H1 (cell line): ENCODE measurements around the gene SLC1A7. TPM values are rescaled to one million over a fixed set of nuclear protein-coding genes. Genes with fewer than 3 reads are reported as not detected.

Experiments
- CTCF ChIA-PET: fragments of 300-600 bp; sonication (Branson Sonifier 250); formaldehyde crosslinking; loops from one replicate; lab custom pipeline; 2021; ENCODE audit not compliant: partially characterized antibody; lab: Charles Lee
- POLR2A ChIA-PET: fragments of 300-600 bp; sonication (Branson Sonifier 250); formaldehyde crosslinking; loops from one replicate; lab custom pipeline; 2021; ENCODE audit warnings: inconsistent platforms; ENCODE audit not compliant: partially characterized antibody; lab: Charles Lee
- DNase-seq, 2 experiments: peaks; one replicate each; pipeline versions ENCODE4 v3.0.0 to v3.0.0-alpha.2; 2010 to 2022; ENCODE audit warnings: low spot score in 2 of 2, low read depth in 1 of 2, mixed read lengths in 1 of 2
- FAIRE-seq: peaks from 2 replicates; lab custom pipeline; 2011; peaks lifted over from hg19 to GRCh38; lab: Jason Lieb, UNC
- H2AFZ ChIP-seq: 2 replicates; pipeline ENCODE4 v1.8.1; 2012; ENCODE audit warnings: low read length, inconsistent platforms
- H2AK5ac ChIP-seq: 2 replicates; pipeline ENCODE4 v1.6.1; 2013; ENCODE audit warnings: low read depth, low read length
- H2BK120ac ChIP-seq: replicated peaks from 2 replicates; pipeline ENCODE3; 2013; ENCODE audit warnings: low read depth, low read length, inconsistent platforms
- H2BK12ac ChIP-seq: 2 replicates; pipeline ENCODE4 v1.6.1; 2013; ENCODE audit warnings: low read depth, low read length
- H2BK15ac ChIP-seq: 2 replicates; pipeline ENCODE4 v1.6.1; 2013; ENCODE audit warnings: low read length
- H2BK20ac ChIP-seq: 2 replicates; pipeline ENCODE4 v1.6.1; 2013; ENCODE audit warnings: low read length
- H2BK5ac ChIP-seq: 2 replicates; pipeline ENCODE4 v1.6.1; 2013; ENCODE audit warnings: low read depth, low read length
- H3K14ac ChIP-seq: 2 replicates; pipeline ENCODE4 v1.6.1; 2013; ENCODE audit warnings: inconsistent platforms; ENCODE audit not compliant: insufficient read length
- H3K18ac ChIP-seq: 2 replicates; pipeline ENCODE4 v1.6.1; 2013; ENCODE audit warnings: low read length; ENCODE audit errors: extremely low read depth
- H3K23ac ChIP-seq: 2 replicates; pipeline ENCODE4 v1.6.1; 2013; ENCODE audit warnings: inconsistent platforms; ENCODE audit not compliant: insufficient read length
- H3K23me2 ChIP-seq: 2 replicates; pipeline ENCODE4 v1.6.1; 2013; ENCODE audit warnings: low read depth, low read length
- H3K27ac ChIP-seq: 2 replicates; pipeline ENCODE4 v1.6.1; 2011; ENCODE audit warnings: low read depth, low read length, inconsistent platforms
- H3K27me3 ChIP-seq, 4 experiments: replicated peaks in 1 of 4; 1 replicate in 1 of 4; 2 replicates in 3 of 4; pipeline versions ENCODE4 v1.6.1 to v1.8.1; 2011 to 2013; ENCODE audit warnings: low read length in 3 of 4, mild to moderate bottlenecking in 3 of 4, inconsistent platforms in 2 of 4, mixed read lengths in 2 of 4, moderate library complexity in 1 of 4; ENCODE audit not compliant: control insufficient read depth in 3 of 4, insufficient read depth in 3 of 4; ENCODE audit errors: extremely low read depth in 1 of 4
- H3K36me3 ChIP-seq, 4 experiments: 2 replicates each; pipeline versions ENCODE4 v1.6.1 to v1.8.1; 2011 to 2013; ENCODE audit warnings: mild to moderate bottlenecking in 4 of 4, low read length in 3 of 4, moderate library complexity in 2 of 4, control low read depth in 1 of 4, inconsistent platforms in 1 of 4; ENCODE audit not compliant: insufficient read depth in 4 of 4, control insufficient read depth in 2 of 4
- H3K4ac ChIP-seq: replicated peaks from 2 replicates; pipeline ENCODE3; 2013; ENCODE audit warnings: low read length, low read depth, mixed read lengths, inconsistent platforms; ENCODE audit not compliant: insufficient read length
- H3K4me1 ChIP-seq, 4 experiments: replicated peaks in 1 of 4; 1 replicate in 1 of 4; 2 replicates in 3 of 4; pipeline versions ENCODE4 v1.6.1 to v1.8.1; 2011 to 2013; ENCODE audit warnings: low read length in 3 of 4, inconsistent platforms in 2 of 4, mixed read lengths in 1 of 4; ENCODE audit not compliant: insufficient read depth in 4 of 4, control insufficient read depth in 3 of 4
- H3K4me2 ChIP-seq, 2 experiments: 2 replicates each; pipeline versions ENCODE4 v1.6.1 to v1.8.1; 2011 to 2013; ENCODE audit warnings: low read depth in 2 of 2, low read length in 2 of 2, control low read depth in 1 of 2, inconsistent platforms in 1 of 2, mild to moderate bottlenecking in 1 of 2; ENCODE audit not compliant: insufficient read depth in 1 of 2
- H3K4me3 ChIP-seq, 4 experiments: fragments of 200-600, 300-600 bp in 1 of 4; sonication (generic), shearing (Covaris generic), sonication (Bioruptor Twin) in 1 of 4; 2 replicates each; pipeline versions ENCODE4 v1.5.1 to v1.8.1; 2011 to 2016; ENCODE audit warnings: low read length in 4 of 4, low read depth in 3 of 4, control low read depth in 2 of 4, inconsistent platforms in 2 of 4, mild to moderate bottlenecking in 2 of 4, mixed read lengths in 1 of 4, moderate library complexity in 1 of 4; ENCODE audit not compliant: insufficient read depth in 2 of 4; ENCODE audit errors: extremely low read depth in 1 of 4
- H3K56ac ChIP-seq: replicated peaks from 2 replicates; pipeline ENCODE3; 2013; ENCODE audit warnings: low read depth, mild to moderate bottlenecking, mixed read lengths, low read length, inconsistent platforms; ENCODE audit not compliant: insufficient read length
- H3K79me1 ChIP-seq: 2 replicates; pipeline ENCODE4 v1.6.1; 2013; ENCODE audit warnings: low read depth, low read length, control low read depth
- H3K79me2 ChIP-seq, 2 experiments: 2 replicates each; pipeline versions ENCODE4 v1.6.1 to v1.8.1; 2012 to 2013; ENCODE audit warnings: low read length in 2 of 2, mild to moderate bottlenecking in 2 of 2, inconsistent platforms in 1 of 2; ENCODE audit not compliant: insufficient read depth in 2 of 2, control insufficient read depth in 1 of 2
- H3K9ac ChIP-seq, 4 experiments: replicated peaks in 1 of 4; 1 replicate in 1 of 4; 2 replicates in 3 of 4; pipeline versions ENCODE4 v1.6.1 to v1.8.1; 2011 to 2013; ENCODE audit warnings: low read depth in 3 of 4, low read length in 3 of 4, control low read depth in 2 of 4, mild to moderate bottlenecking in 2 of 4, moderate library complexity in 2 of 4, inconsistent platforms in 1 of 4; ENCODE audit errors: extremely low read depth in 1 of 4
- H3K9me3 ChIP-seq, 2 experiments: 2 replicates each; pipeline versions ENCODE4 v1.6.1 to v1.8.1; 2012 to 2013; ENCODE audit warnings: mild to moderate bottlenecking in 2 of 2, moderate library complexity in 2 of 2, control low read depth in 1 of 2, inconsistent platforms in 1 of 2, low read depth in 1 of 2, low read length in 1 of 2, mixed read lengths in 1 of 2; ENCODE audit not compliant: insufficient read depth in 2 of 2
- H4K20me1 ChIP-seq, 2 experiments: replicated peaks in 1 of 2; 2 replicates each; pipeline versions ENCODE3 to v1.8.1; 2011 to 2013; ENCODE audit warnings: inconsistent platforms in 2 of 2, low read length in 2 of 2, mild to moderate bottlenecking in 1 of 2; ENCODE audit not compliant: insufficient read depth in 2 of 2, control insufficient read depth in 1 of 2
- H4K5ac ChIP-seq: 2 replicates; pipeline ENCODE4 v1.6.1; 2013; ENCODE audit warnings: low read length, low read depth, mixed read lengths, inconsistent platforms; ENCODE audit not compliant: insufficient read length
- H4K8ac ChIP-seq: 2 replicates; pipeline ENCODE4 v1.8.0; 2013; ENCODE audit warnings: mild to moderate bottlenecking, moderate library complexity, low read length, inconsistent platforms; ENCODE audit not compliant: insufficient read depth; ENCODE audit errors: extremely low read depth
- H4K91ac ChIP-seq: replicated peaks from 2 replicates; pipeline ENCODE3; 2013; ENCODE audit warnings: low read length, mixed read lengths, inconsistent platforms; ENCODE audit not compliant: insufficient read length
- BCL11A ChIP-seq, 2 experiments: IDR thresholded peaks; one replicate each; pipeline ENCODE4 v1.6.1; 2011; ENCODE audit warnings: low read depth in 2 of 2, low read length in 2 of 2, mild to moderate bottlenecking in 2 of 2
- CBX5 ChIP-seq: fragments of 300-800, 300-1000 bp; sonication (generic); IDR thresholded peaks from 2 replicates; pipeline ENCODE4 v1.7.1; 2016; ENCODE audit warnings: antibody characterized with exemption, low read length, low read depth
- CEBPB ChIP-seq: IDR thresholded peaks from 2 replicates; pipeline ENCODE4 v1.6.1; 2012; ENCODE audit warnings: low read depth, low read length
- CTBP2 ChIP-seq: IDR thresholded peaks from 2 replicates; pipeline ENCODE4 v1.7.0; 2011; ENCODE audit warnings: borderline replicate concordance, mild to moderate bottlenecking, moderate library complexity, mixed read lengths, low read length; ENCODE audit not compliant: insufficient read depth, insufficient read length
- JUN ChIP-seq: IDR thresholded peaks from 2 replicates; pipeline ENCODE4 v1.6.1; 2011; ENCODE audit warnings: low read depth, mild to moderate bottlenecking, improper control_type of control experiment, low read length
- NRF1 ChIP-seq: IDR thresholded peaks from 2 replicates; pipeline ENCODE4 v1.6.1; 2011; ENCODE audit warnings: mild to moderate bottlenecking, low read depth, low read length, improper control_type of control experiment
- POLR2A ChIP-seq, 2 experiments: IDR thresholded peaks; 1 replicate in 1 of 2; 2 replicates in 1 of 2; pipeline ENCODE4 v1.6.1; 2011; ENCODE audit warnings: low read depth in 2 of 2, low read length in 2 of 2, mild to moderate bottlenecking in 2 of 2; ENCODE audit errors: control extremely low read depth in 1 of 2
- POU5F1 ChIP-seq: IDR thresholded peaks from 2 replicates; pipeline ENCODE4 v1.6.1; 2011; ENCODE audit warnings: low read depth, mild to moderate bottlenecking, low read length, moderate library complexity
- SIRT6 ChIP-seq: IDR thresholded peaks from one replicate; pipeline ENCODE4 v1.7.1; 2012; ENCODE audit warnings: low read length, inconsistent platforms
- SP1 ChIP-seq: IDR thresholded peaks from 2 replicates; pipeline ENCODE4 v1.6.1; 2011; ENCODE audit warnings: low read depth, low read length
- TCF12 ChIP-seq: IDR thresholded peaks from 2 replicates; pipeline ENCODE4 v1.6.1; 2011; ENCODE audit warnings: low read depth, mild to moderate bottlenecking, low read length
- WGBS, 2 experiments: shearing (Covaris generic) in 1 of 2; methylation state at CpG; one replicate each; pipeline versions ENCODE4 v1.1.6 to v1.1.7; 2013 to 2015; ENCODE audit warnings: low lambda C conversion rate in 2 of 2, mixed read lengths in 2 of 2, inconsistent platforms in 1 of 2, low coverage in 1 of 2, missing lambda C conversion rate in 1 of 2; ENCODE audit not compliant: insufficient replicate concordance in 2 of 2, insufficient coverage in 1 of 2, insufficient read length in 1 of 2; ENCODE audit errors: extremely low coverage in 1 of 2, missing lambda C conversion rate in 1 of 2; 5-methylcytosine and 5-hydroxymethylcytosine counted together
- polyA plus RNA-seq, 7 experiments: library from polyadenylated mRNA; depleted of rRNA in 3 of 7; stranded (reverse) in 5 of 7; unstranded in 2 of 7; fragments of >200 nt in 5 of 7; fragments of 200-250 nt in 2 of 7; gene quantifications; 1 replicate in 5 of 7; 2 replicates in 1 of 7; 4 replicates in 1 of 7; pipeline versions ENCODE4 v1.2.1 to v1.2.3, GENCODE V29; 2011 to 2013; ENCODE audit warnings: missing spikeins in 2 of 7, mixed read lengths in 2 of 7
- total RNA-seq: library from RNA; stranded (reverse); fragmentation: NEBNext Ultra II Directional; extraction: Animal tissue kit (Norgen Biotek cat#: 25700); gene quantifications from 2 replicates; pipeline ENCODE4 v1.2.1, GENCODE V29; 2021
- TF ChIP-seq, protein P1 (sequence below): IDR thresholded peaks from 2 replicates; pipeline ENCODE4 v1.6.1; 2012; ENCODE audit warnings: low read length, inconsistent platforms

Gene SLC1A7
- total and polyA plus RNA-seq, 2 of the 8 experiments (the other 6 are each of a cell fraction or from before 2014, with no cell fraction given): not detected

DNA sequence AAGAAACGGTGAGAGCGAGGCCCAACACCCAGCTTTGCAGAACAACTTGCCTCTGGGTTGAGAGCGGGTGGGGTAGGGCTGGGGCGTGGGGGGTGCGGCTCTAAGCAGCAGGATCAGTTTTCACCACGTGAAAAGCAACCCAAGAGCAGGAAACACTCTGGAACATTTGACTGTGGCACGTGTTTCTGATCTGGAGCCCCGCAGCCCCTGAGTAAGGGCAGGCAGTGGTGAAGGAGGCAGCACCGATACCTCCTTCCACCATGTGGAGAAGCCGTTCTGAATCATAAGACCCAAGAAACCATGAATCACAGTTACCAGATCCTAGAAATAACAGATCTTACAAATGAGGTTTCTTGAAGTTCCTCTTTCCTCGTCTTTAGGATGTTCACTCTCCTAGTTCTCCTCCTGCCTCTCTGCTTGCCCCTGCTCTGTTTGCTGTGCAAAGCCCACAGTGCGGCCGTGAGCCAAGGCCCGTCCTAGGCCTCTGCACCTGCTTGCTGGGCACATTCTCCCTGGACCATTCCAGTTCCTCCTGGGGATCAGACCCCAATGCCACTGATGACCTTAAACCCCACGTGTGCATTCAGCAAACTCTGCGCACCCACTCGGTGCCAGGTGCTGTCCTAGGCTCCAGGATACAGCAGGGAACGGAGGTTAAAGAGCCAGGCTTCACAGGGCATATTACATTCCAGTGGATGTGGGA lies 31.9 kb downstream of the SLC1A7 start:
- Histone ChIP-seq H4K8ac (no peak overlapping the region), H4K20me1 (no peaks in the 10 kb centered on the region), H3K36me3 (no peaks in the 10 kb centered on the region), H3K79me1 (no peaks in the 10 kb centered on the region), H3K4me2 (no peak overlapping the region), H3K9ac (no peak overlapping the region), H2AK5ac (no peak overlapping the region), H2BK12ac (peak overlapping the region; percentile 44; the same call in 1 of the 2 replicates), H3K4ac (no peak overlapping the region), H3K4me1 (peaks cover 0 to 7% (median under 1%) of the 10 kb centered on the region in 4 experiments; a peak in 2 of 7 replicates), H3K4me3 (no peak overlapping the region), H2BK20ac (no peak overlapping the region), H4K5ac (no peak overlapping the region), H3K18ac (no peak overlapping the region), H2BK120ac (no peak overlapping the region), H4K91ac (no peak overlapping the region), H2BK15ac (0 out of 2 replicates have a peak overlapping the region, but pooled peaks have one; percentile 5), H2BK5ac (0 out of 2 replicates have a peak overlapping the region, but pooled peaks have one; percentile 24), H3K9me3 (peaks cover 0 to 4% of the 10 kb centered on the region in 2 experiments; a peak in 2 of 4 replicates), H3K14ac (no peak overlapping the region), H3K23me2 (no peaks in the 10 kb centered on the region), H2AFZ (no peak overlapping the region), H3K27me3 (peaks cover 0 to 3% (median 0%) of the 10 kb centered on the region in 4 experiments; a peak in 1 of 7 replicates), H3K79me2 (no peaks in the 10 kb centered on the region), H3K23ac (no peak overlapping the region), H3K56ac (no peak overlapping the region), H3K27ac (no peak overlapping the region)
- no peak for DNase-seq
- FAIRE-seq: no peak
- CTCF ChIA-PET: interaction anchor here (0.6 to 2.9 kb wide), 4 partner anchors 10 to 226 kb away, joined by 3 to 11 read pairs (median 6); no protein-coding TSS in a partner anchor
- WGBS, 2 experiments: 85% methylated on average over 16 of the region's 18 CpGs; no CpG with 5 or more reads in 1 of the 2 experiments
- POLR2A ChIA-PET: no interaction called here
- TF ChIP-seq JUN (no peak), POLR2A (IDR thresholded peaks at IDR 0.05; ENCODE audit: control extremely low read depth in 1 of 2, low read depth in 2 of 2, low read length in 2 of 2) (no peak), CBX5 (no peak), NRF1 (no peak), CTBP2 (no peak), SP1 (no peak), BCL11A (IDR thresholded peaks at IDR 0.05; ENCODE audit: low read depth in 2 of 2, low read length in 2 of 2) (no peak), POU5F1 (no peak), CEBPB (no peak), TCF12 (no peak), SIRT6 (no peak)
- TF ChIP-seq, protein P1, sequence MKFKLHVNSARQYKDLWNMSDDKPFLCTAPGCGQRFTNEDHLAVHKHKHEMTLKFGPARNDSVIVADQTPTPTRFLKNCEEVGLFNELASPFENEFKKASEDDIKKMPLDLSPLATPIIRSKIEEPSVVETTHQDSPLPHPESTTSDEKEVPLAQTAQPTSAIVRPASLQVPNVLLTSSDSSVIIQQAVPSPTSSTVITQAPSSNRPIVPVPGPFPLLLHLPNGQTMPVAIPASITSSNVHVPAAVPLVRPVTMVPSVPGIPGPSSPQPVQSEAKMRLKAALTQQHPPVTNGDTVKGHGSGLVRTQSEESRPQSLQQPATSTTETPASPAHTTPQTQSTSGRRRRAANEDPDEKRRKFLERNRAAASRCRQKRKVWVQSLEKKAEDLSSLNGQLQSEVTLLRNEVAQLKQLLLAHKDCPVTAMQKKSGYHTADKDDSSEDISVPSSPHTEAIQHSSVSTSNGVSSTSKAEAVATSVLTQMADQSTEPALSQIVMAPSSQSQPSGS: no peak
